Activated CD8-positive, alpha-beta T cell treated with anti-CD3 and anti-CD28 coated beads, Interleukin-2, amount 10 ng/mL, durations not matched to agents 7 days and 5 days (primary cell): ENCODE data around the gene IMPDH1. TPM values are rescaled to one million over a fixed set of nuclear protein-coding genes. Genes with fewer than 3 reads are reported as not detected.

Experiments used
- ATAC-seq: fragments of 150-1000 bp; cut with Tn5 transposase; one replicate; pipeline ENCODE4 v1.10.0; 2021; ENCODE audit warnings: moderate library complexity
- CTCF ChIA-PET: fragments of 350-600 bp; sonication (Branson Sonifier 250); formaldehyde crosslinking; loops from one replicate; lab custom pipeline; 2021; ENCODE audit warnings: antibody characterized with exemption; lab: Charles Lee
- POLR2A ChIA-PET: fragments of 350-600 bp; sonication (Branson Sonifier 250); formaldehyde crosslinking; loops from one replicate; lab custom pipeline; 2021; ENCODE audit warnings: antibody characterized with exemption; lab: Charles Lee
- DNase-seq: peaks from one replicate; pipeline ENCODE4 v3.0.0-alpha.2; 2020
- H3K27ac Mint-ChIP-seq: one replicate; pipeline ENCODE4 v1.8.0; 2021; ENCODE audit warnings: mild to moderate bottlenecking, mixed read lengths
- H3K27me3 Mint-ChIP-seq: one replicate; pipeline ENCODE4 v1.8.0; 2021; ENCODE audit warnings: low read depth, mixed read lengths
- H3K36me3 Mint-ChIP-seq: one replicate; pipeline ENCODE4 v1.8.0; 2021; ENCODE audit warnings: low read depth, mixed read lengths
- H3K4me1 Mint-ChIP-seq: one replicate; pipeline ENCODE4 v1.8.0; 2021; ENCODE audit warnings: low read depth, mixed read lengths
- H3K4me3 Mint-ChIP-seq: one replicate; pipeline ENCODE4 v1.8.0; 2021; ENCODE audit warnings: mild to moderate bottlenecking, mixed read lengths
- H3K9me3 Mint-ChIP-seq: one replicate; pipeline ENCODE4 v1.8.0; 2022; ENCODE audit warnings: mixed read lengths; ENCODE audit not compliant: insufficient read depth
- total RNA-seq, 2 experiments: library from RNA; stranded (reverse); gene quantifications; one replicate each; pipeline ENCODE4 v1.2.3, GENCODE V29; 2021

IMPDH1 gene
- total RNA-seq, 2 experiments from 2014 or later = 75.3 to 80.8 TPM

- ATAC-seq = no peak
- POLR2A ChIA-PET = no interaction called here
- Mint-ChIP-seq H3K4me3 (no peak overlapping the region), H3K27me3 (peaks cover 44% of the 10 kb centered on the region), H3K27ac (no peak overlapping the region), H3K9me3 (no peaks in the 10 kb centered on the region), H3K4me1 (peaks cover 12% of the 10 kb centered on the region), H3K36me3 (no peaks in the 10 kb centered on the region)
- DNase-seq = no peak
- CTCF ChIA-PET = interaction anchor here (1.8 to 2.9 kb wide), 3 partner anchors 9 to 69 kb away, joined by 3 to 14 read pairs (median 10); no protein-coding TSS in a partner anchor
Observed at GRCh38 chr7:128356546-128357216, 53.1 kb downstream of the IMPDH1 start.

GRCh38 chr7:128353610-128354009 lies 56.2 kb downstream of the IMPDH1 start:
- peaks cover 45% of the 10 kb centered on the region for H3K27me3 Mint-ChIP-seq
- POLR2A ChIA-PET = no interaction called here
- H3K4me1 Mint-ChIP-seq = peaks cover 7% of the 10 kb centered on the region
- no peaks in the 10 kb centered on the region for H3K9me3 Mint-ChIP-seq
- no peak overlapping the region for H3K27ac Mint-ChIP-seq
- no peaks in the 10 kb centered on the region for H3K36me3 Mint-ChIP-seq
- DNase-seq = no peak
- no peak overlapping the region for H3K4me3 Mint-ChIP-seq
- CTCF ChIA-PET = interaction anchor here (1.1 to 1.5 kb wide), 3 partner anchors 9 to 72 kb away, joined by 3 to 6 read pairs (median 6); partner anchors contain the start of gene RBM28
- ATAC-seq = no peak

- Mint-ChIP-seq H3K4me3 (no peak overlapping the region), H3K9me3 (no peaks in the 10 kb centered on the region), H3K27me3 (peaks cover 47% of the 10 kb centered on the region), H3K36me3 (no peaks in the 10 kb centered on the region), H3K4me1 (peaks cover 7% of the 10 kb centered on the region), H3K27ac (no peak overlapping the region)
- DNase-seq = no peak
- no peak for ATAC-seq
- ChIA-PET POLR2A (no interaction called here), CTCF (interaction anchor here (1.1 to 1.3 kb wide), 2 partner anchors 9 to 72 kb away, joined by 6 read pairs; partner anchors contain the start of gene RBM28)
Observed at GRCh38 chr7:128353189-128353588, 56.6 kb downstream of the IMPDH1 start.

DNA sequence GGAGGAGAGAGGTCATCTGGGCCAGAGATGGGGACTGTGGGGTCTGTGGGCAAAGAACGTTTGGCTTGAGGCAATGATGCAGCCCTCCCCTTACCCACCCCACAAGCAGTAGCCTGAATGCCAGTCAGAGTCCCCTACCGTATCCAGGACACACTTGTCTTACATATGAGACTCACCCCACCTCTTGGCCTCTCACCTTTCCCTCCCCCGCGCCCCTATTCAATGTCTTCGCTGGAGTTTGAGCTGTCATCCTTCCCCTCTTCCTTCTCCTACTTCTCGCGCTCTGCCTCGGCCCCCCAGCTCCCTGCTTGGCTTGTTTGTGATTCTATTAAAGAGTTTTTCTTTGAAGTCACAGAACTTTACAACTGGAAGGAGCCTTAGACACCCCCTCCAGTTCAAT lies 57.1 kb downstream of the IMPDH1 start:
- ChIA-PET POLR2A (no interaction called here), CTCF (interaction anchor here (1.1 to 1.3 kb wide), 2 partner anchors 8 to 73 kb away, joined by 6 read pairs; partner anchors contain the start of gene RBM28)
- H3K27ac Mint-ChIP-seq = no peak overlapping the region
- H3K9me3 Mint-ChIP-seq = no peaks in the 10 kb centered on the region
- no peaks in the 10 kb centered on the region for H3K36me3 Mint-ChIP-seq
- DNase-seq = no peak
- no peak overlapping the region for H3K4me3 Mint-ChIP-seq
- no peak for ATAC-seq
- H3K4me1 Mint-ChIP-seq = peaks cover 7% of the 10 kb centered on the region
- H3K27me3 Mint-ChIP-seq = peaks cover 50% of the 10 kb centered on the region

DNA sequence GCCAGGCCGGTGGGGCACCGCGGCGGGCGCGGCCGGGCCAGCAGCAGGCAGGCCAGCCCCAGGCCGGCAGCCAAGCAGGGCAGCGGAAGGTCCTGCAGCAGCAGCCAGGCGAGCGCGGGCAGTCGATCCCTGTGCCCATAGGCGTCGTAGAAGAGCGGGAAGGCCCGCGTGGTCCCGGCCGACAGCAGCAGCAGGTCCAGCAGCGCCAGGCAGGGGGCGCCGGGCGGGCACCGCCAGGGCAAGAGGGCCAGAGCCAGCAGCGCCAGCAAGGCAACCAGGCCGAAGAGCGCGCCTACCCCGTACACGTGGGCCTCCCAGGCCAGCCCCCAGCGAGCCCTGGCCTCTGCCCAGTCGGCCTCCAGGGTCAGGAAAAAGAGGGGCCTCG lies 57.6 kb downstream of the IMPDH1 start:
- H3K27me3 Mint-ChIP-seq = peaks cover 53% of the 10 kb centered on the region
- ChIA-PET POLR2A (no interaction called here), CTCF (no interaction called here)
- H3K4me3 Mint-ChIP-seq = no peak overlapping the region
- ATAC-seq = peak; percentile 18
- no peaks in the 10 kb centered on the region for H3K36me3 Mint-ChIP-seq
- H3K27ac Mint-ChIP-seq = no peak overlapping the region
- no peak for DNase-seq
- no peaks in the 10 kb centered on the region for H3K9me3 Mint-ChIP-seq
- H3K4me1 Mint-ChIP-seq = peaks cover 7% of the 10 kb centered on the region

DNA sequence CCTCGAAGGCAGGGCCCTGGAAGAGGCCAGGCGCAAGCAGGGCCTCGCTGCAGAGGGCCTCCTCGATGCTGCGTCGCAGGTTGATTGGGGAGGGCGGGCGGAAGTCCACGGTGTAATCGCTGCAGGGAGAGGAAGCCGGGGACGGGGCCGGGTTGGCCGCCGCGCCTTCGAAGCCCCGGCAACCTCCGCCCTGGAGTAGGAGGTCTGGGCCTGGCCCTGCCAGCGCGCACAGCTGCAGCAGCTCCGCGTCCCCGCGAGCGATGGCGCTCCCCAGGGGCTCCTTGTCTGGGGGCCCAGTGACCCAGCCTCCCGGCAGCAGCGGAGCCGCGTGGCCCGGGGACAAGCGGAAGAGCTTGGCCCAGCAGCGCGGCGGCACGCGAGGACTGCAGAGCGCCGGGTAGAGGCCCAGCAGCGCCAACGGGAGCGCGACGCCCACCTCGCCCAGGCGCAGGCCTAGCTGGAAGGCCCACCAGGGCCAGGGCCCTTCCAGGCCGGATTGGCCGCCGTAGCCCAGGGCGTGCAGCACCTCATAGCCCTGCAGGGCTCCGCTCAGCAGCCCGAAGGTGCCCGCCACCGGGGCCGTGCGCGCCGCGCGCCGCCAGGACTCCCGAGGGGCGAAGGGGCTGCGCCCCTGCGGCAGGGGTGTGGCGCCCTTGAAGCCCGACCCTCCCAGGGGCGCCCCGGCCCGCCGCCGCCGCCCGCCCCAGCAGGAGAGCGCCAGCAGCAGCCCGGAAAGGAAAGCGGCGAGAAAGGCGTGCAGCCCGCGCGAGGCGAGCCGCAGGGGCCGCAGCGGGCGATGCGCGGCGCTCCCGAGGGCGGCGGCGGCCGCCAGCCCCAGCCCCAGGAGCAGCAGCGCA lies 58.3 kb downstream of the IMPDH1 start:
- ChIA-PET POLR2A (no interaction called here), CTCF (interaction anchor here (0.7 to 8.8 kb wide), 3 partner anchors 25 to 76 kb away, joined by 3 to 258 read pairs (median 3); no protein-coding TSS in a partner anchor)
- H3K36me3 Mint-ChIP-seq = no peaks in the 10 kb centered on the region
- H3K4me3 Mint-ChIP-seq = no peak overlapping the region
- no peak overlapping the region for H3K27ac Mint-ChIP-seq
- DNase-seq (no peak), ATAC-seq (peak; percentile 45)
- H3K4me1 Mint-ChIP-seq = peaks cover 7% of the 10 kb centered on the region
- H3K27me3 Mint-ChIP-seq = peaks cover 51% of the 10 kb centered on the region
- H3K9me3 Mint-ChIP-seq = no peaks in the 10 kb centered on the region

GRCh38 chr7:128350708-128351295 lies 59.0 kb downstream of the IMPDH1 start:
- Mint-ChIP-seq H3K9me3 (no peaks in the 10 kb centered on the region), H3K27me3 (peaks cover 51% of the 10 kb centered on the region), H3K36me3 (no peaks in the 10 kb centered on the region), H3K4me1 (peaks cover 5% of the 10 kb centered on the region), H3K27ac (no peak overlapping the region), H3K4me3 (no peak overlapping the region)
- no peak for ATAC-seq
- no peak for DNase-seq
- ChIA-PET CTCF (interaction anchor here (0.7 to 8.8 kb wide), 3 partner anchors 26 to 76 kb away, joined by 3 to 258 read pairs (median 3); no protein-coding TSS in a partner anchor), POLR2A (no interaction called here)

- DNase-seq = no peak
- CTCF ChIA-PET = interaction anchor here (3.5 to 8.8 kb wide), 2 partner anchors 36 to 77 kb away, joined by 48 to 258 read pairs; no protein-coding TSS in a partner anchor
- no peak for ATAC-seq
- peaks cover 45% of the 10 kb centered on the region for H3K27me3 Mint-ChIP-seq
- H3K36me3 Mint-ChIP-seq = no peaks in the 10 kb centered on the region
- H3K27ac Mint-ChIP-seq = no peak overlapping the region
- H3K4me1 Mint-ChIP-seq = no peaks in the 10 kb centered on the region
- no peaks in the 10 kb centered on the region for H3K9me3 Mint-ChIP-seq
- H3K4me3 Mint-ChIP-seq = no peak overlapping the region
- POLR2A ChIA-PET = no interaction called here
Observed at GRCh38 chr7:128349466-128349825, 60.3 kb downstream of the IMPDH1 start.

DNA sequence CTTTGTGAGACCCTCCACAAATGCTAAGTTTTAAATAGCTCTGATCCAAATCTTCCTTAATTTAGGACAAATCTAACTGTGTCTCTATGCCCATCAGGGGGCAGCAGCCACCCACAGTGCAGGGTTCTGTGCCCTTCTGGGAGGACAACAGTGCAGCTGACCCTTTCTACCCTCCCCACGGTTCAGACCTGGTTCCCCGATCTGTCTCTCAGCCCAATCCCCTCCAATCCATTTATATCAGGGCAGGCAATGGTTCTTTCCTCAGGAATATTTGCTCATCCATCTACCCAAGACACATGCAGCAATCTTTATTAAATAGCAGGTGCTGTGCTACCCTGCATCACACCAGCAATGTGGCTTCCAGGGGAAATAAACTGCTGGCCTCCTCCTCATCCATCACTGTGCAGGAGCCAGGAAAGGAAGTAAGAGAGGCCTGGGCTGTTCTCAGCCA lies 62.1 kb downstream of the IMPDH1 start:
- Mint-ChIP-seq H3K27ac (no peak overlapping the region), H3K9me3 (no peaks in the 10 kb centered on the region), H3K27me3 (peaks cover 29% of the 10 kb centered on the region), H3K4me1 (peaks cover 9% of the 10 kb centered on the region), H3K36me3 (no peaks in the 10 kb centered on the region), H3K4me3 (no peak overlapping the region)
- POLR2A ChIA-PET = interaction anchor here (0.9 to 1.4 kb wide), 4 partner anchors 10 to 110 kb away, joined by 3 to 4 read pairs (median 4); no protein-coding TSS in a partner anchor
- DNase-seq (peak; percentile 58), ATAC-seq (no peak)
- CTCF ChIA-PET = interaction anchor here (0.6 to 8.8 kb wide), 26 partner anchors 8 to 113 kb away, joined by 3 to 258 read pairs (median 4); partner anchors contain the start of gene HILPDA

DNA sequence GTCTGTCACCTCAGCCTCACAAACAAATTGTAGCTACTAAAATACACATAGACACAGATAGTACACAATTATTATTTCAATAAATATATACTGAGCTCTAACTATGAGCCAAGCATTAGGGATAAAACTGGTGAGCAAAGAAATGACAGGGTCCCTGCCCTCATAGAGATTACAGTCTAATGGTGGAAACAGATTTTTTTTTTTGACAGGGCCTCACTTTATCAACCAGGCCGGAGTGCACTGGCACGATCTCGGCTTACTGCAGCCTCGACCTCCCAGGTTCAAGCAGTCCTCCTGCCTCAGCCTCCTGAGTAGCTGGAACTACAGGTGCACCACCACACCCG lies 65.4 kb downstream of the IMPDH1 start:
- DNase-seq (no peak), ATAC-seq (no peak)
- H3K9me3 Mint-ChIP-seq = no peaks in the 10 kb centered on the region
- POLR2A ChIA-PET = interaction anchor here (0.6 to 1.1 kb wide), 2 partner anchors 15 to 75 kb away, joined by 3 to 4 read pairs; no protein-coding TSS in a partner anchor
- H3K27me3 Mint-ChIP-seq = peaks cover 18% of the 10 kb centered on the region
- H3K4me3 Mint-ChIP-seq = peak overlapping the region; percentile 65
- CTCF ChIA-PET = interaction anchor here (0.6 to 8.8 kb wide), 15 partner anchors 9 to 117 kb away, joined by 3 to 258 read pairs (median 6); no protein-coding TSS in a partner anchor
- H3K27ac Mint-ChIP-seq = no peak overlapping the region
- H3K36me3 Mint-ChIP-seq = no peaks in the 10 kb centered on the region
- peaks cover 23% of the 10 kb centered on the region for H3K4me1 Mint-ChIP-seq
